ENCODE results near the gene RMI2.
A peak's percentile ranks its signal among the peaks of the same experiment; 100 is the strongest.

The RMI2 gene

DNA sequence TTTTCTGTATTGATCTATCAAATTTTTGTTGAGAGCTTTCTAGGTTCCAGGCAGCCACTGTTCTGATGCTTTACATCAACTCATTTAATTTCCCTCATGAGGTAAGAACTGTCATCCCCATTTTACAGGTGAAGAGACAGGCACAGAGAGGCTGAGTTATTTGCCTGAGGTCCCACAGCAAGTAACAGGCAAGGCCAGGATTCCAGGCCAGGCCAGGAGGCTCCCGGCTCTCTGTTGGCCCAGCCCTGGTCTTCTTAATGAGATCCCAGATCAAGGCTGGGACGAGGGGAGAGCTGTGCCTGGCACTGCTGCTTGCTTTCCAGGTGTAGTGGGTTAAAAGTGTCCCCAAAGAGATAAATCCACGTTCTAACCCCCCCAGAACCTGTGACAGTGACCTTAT lies 22.4 kb upstream of the RMI2 start:
- Histone ChIP-seq H3K27me3 (no peaks in the 10 kb centered on the region), H3K36me3 (no peaks in the 10 kb centered on the region), H3K27ac (peak overlapping the region in 6 of 11 experiments; percentile 4 to 98 (median 46); a peak in 7 of 22 replicates)

DNA sequence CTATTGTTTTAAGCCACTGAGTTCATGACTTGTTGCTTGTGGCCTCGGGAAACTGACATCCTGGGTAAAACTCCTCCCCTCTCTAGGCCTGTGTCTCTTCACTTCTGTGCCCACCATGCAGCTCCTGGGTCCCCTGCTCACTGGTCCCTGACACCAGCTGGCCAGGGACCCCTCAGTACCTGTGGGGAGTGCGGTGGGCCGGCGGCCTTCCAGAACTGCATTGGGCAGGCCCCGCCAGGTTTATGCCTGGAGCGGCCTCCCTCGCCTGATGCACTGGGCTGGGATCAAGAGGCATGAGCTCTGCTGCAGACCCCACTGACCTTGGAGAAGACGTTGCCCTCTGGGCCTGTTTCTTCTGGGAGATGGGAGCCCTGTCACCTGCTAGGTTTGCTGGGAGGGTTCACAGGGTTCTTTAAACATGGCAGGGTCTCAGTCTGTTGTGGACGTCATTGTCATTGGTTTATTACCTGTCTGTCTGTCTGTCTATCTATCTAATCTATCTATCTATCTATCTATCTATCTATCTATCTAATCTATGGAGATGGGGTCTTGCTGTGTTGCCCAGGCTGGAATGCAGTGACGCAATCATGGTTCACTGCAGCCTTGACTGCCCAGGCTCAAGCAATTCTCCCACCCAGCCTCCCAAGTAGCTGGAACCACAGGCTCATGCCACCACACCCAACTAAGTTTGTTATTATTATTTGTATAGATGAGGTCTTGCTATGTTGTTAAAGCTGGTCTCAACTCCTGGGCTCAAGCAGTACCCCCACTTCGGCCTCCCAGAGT lies 21.5 kb upstream of the RMI2 start:
- peak overlapping the region in 6 of 11 experiments; percentile 4 to 98 (median 73); a peak in 8 of 22 replicates for H3K27ac ChIP-seq
- H3K27me3 ChIP-seq = no peaks in the 10 kb centered on the region
- H3K4me2 ChIP-seq = peak overlapping the region in 6 of 11 experiments; percentile 15 to 90 (median 36); a peak in 9 of 22 replicates
- peaks cover 40 to 69% (median 61%) of the 10 kb centered on the region in 10 experiments for H3K4me1 ChIP-seq
- TF ChIP-seq Cebpa-rat (IDR thresholded peaks at IDR 0.05) = peak in 1 of 11 experiments; percentile 37; a peak in 1 of 22 replicates
- no peaks in the 10 kb centered on the region for H4K20me1 ChIP-seq
- H3K9me3 ChIP-seq (replicated peaks in 1 of 11) = peaks cover 0 to 4% (median 0%) of the 10 kb centered on the region in 11 experiments; a peak in 1 of 22 replicates
- no peak overlapping the region for H3K4me3 ChIP-seq
- H3K9ac ChIP-seq = peak overlapping the region in 2 of 11 experiments; percentile 17 to 50; a peak in 3 of 22 replicates
- no peaks in the 10 kb centered on the region for H3K36me3 ChIP-seq

More for the DNA sequence above, 22.4 kb upstream of the RMI2 start:
- H3K9me3 ChIP-seq (replicated peaks in 1 of 11) = peaks cover 0 to 4% (median 0%) of the 10 kb centered on the region in 11 experiments; a peak in 1 of 22 replicates
- no peak overlapping the region for H3K4me3 ChIP-seq
- peak overlapping the region in 7 of 11 experiments; percentile 9 to 38 (median 33); a peak in 7 of 22 replicates for H3K4me2 ChIP-seq
- no peaks in the 10 kb centered on the region for H4K20me1 ChIP-seq
- peak overlapping the region in 2 of 11 experiments; percentile 17 to 50; a peak in 2 of 22 replicates for H3K9ac ChIP-seq
- peaks cover 32 to 61% (median 54%) of the 10 kb centered on the region in 10 experiments for H3K4me1 ChIP-seq
- no peak for TF ChIP-seq Cebpa-rat (IDR thresholded peaks at IDR 0.05)

DNA sequence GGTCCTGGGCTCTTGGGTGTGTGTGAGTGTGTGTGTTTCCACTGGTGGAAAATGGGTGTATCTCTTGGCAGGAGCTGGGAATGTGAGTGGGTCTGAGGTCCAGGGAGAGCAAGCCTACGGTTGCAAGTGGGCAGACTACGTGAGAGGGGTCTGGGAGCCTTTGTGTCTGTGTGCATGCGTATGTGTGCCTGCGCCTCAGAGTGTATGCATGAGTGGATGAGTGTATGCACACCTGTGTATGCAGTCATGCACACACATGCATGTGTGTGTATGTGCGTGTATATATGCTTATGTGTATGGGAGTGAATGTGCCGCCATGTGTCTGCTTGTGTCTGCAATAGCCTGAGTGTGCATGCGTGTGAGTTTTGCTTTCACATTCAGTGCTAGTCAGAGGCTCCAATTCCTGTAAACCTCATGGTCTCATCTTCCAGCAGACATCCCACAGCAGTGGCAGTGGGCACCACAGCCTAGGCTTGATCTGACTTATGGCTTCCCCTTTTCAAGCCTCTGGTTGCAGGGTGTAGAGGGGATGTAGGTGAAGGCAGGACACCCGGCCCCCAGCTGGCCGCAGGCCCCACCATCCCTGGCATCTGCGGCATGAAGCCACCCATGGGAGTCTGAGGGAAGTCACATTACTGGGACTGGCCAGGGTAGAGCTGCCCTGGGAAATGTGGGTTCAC lies 19.7 kb upstream of the RMI2 start:
- Histone ChIP-seq H3K4me1 (peaks cover 55 to 83% (median 73%) of the 10 kb centered on the region in 10 experiments), H3K9ac (peak overlapping the region in 9 of 11 experiments; percentile 13 to 88 (median 75); a peak in 15 of 22 replicates), H3K4me2 (peak overlapping the region; percentile 77 to 94 (median 90)), H3K9me3 (replicated peaks in 1 of 11) (peaks cover 0 to 4% (median 0%) of the 10 kb centered on the region in 11 experiments; a peak in 1 of 22 replicates), H3K4me3 (0 out of 20 replicates have a peak overlapping the region, but pooled peaks of 1 of the 10 experiments have one; percentile 18), H4K20me1 (no peaks in the 10 kb centered on the region), H3K36me3 (no peaks in the 10 kb centered on the region), H3K27me3 (no peaks in the 10 kb centered on the region), H3K27ac (peak overlapping the region; percentile 10 to 99 (median 90); a peak in 20 of 22 replicates)
- no peak for TF ChIP-seq Cebpa-rat (IDR thresholded peaks at IDR 0.05)

DNA sequence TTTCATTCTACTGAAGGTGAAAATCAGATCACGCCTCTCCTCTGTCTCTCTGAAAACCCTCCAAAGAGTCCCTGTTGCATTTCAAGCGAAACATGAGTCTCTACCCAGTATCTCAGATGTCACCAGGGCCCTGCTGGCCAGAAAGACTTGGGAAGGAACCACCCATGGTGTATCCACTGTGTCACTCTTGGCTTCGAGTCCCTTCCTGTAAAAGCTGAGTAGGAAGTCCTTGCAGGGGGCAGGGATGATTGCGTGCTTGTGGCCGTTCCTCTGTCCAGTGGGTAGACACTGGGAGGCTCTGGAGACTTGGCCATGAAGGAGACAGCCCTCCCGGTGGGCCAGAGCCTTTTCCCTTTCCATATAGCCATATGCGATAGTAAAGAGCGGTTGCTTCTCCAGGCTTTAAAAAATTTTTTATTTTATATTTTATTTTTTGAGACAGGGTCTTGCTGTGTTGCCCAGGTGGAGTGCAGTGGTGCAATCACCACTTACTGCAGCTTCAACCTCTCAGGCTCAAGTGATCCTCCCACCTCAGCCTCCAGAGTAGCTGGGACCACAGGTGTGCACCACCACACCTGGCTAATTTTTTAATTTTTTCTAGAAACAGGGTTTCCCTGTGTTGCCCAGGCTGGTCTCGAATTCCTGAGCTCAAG lies 19.0 kb upstream of the RMI2 start:
- Histone ChIP-seq H3K4me1 (peaks cover 55 to 86% (median 79%) of the 10 kb centered on the region in 10 experiments), H3K9ac (peak overlapping the region in 9 of 11 experiments; percentile 13 to 88 (median 75); a peak in 15 of 22 replicates)

DNA sequence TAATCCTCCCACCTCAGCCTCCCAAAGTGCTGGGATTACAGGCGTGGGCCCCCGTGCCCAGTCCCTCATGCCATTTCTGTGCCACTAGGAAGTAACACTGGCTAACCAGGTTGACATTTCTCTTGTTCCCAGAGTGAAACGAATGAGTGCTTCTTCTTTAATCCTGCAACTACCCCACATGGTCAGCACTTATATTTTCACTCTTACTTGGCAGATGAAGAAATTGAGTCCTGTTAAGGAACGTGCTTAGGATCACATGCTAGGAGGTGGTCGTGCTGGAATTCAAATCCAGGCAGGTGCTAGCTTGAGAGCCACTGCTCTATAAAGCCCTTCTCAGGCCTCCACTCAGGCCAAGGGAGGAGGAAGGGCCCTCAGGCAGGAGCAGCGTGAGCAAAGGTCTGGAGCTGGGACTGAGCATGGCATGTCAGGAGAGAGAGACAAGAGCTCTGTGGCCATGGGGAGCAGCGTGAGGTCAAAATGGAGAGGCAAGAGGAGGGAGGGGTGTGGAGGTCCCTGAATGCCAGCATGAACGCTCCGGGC lies 18.5 kb upstream of the RMI2 start:
- no peak for TF ChIP-seq Cebpa-rat (IDR thresholded peaks at IDR 0.05)
- no peaks in the 10 kb centered on the region for H3K27me3 ChIP-seq
- no peaks in the 10 kb centered on the region for H3K36me3 ChIP-seq
- peaks cover 0 to 4% (median 0%) of the 10 kb centered on the region in 11 experiments; a peak in 1 of 22 replicates for H3K9me3 ChIP-seq (replicated peaks in 1 of 11)
- peaks cover 55 to 88% (median 81%) of the 10 kb centered on the region in 10 experiments for H3K4me1 ChIP-seq
- peak overlapping the region in 10 of 11 experiments; percentile 49 to 99 (median 92); a peak in 19 of 22 replicates for H3K27ac ChIP-seq
- no peaks in the 10 kb centered on the region for H4K20me1 ChIP-seq
- H3K4me2 ChIP-seq = peak overlapping the region; percentile 77 to 94 (median 90)
- peak overlapping the region in 8 of 10 experiments; percentile 19 to 48 (median 40); a peak in 14 of 20 replicates for H3K4me3 ChIP-seq
- peak overlapping the region in 10 of 11 experiments; percentile 17 to 88 (median 74); a peak in 17 of 22 replicates for H3K9ac ChIP-seq

More for the DNA sequence above, 19.0 kb upstream of the RMI2 start:
- Histone ChIP-seq H3K4me2 (peak overlapping the region; percentile 77 to 94 (median 90)), H3K36me3 (no peaks in the 10 kb centered on the region), H3K27ac (peak overlapping the region; percentile 10 to 99 (median 90); a peak in 20 of 22 replicates), H3K27me3 (no peaks in the 10 kb centered on the region), H3K9me3 (replicated peaks in 1 of 11) (peaks cover 0 to 4% (median 0%) of the 10 kb centered on the region in 11 experiments; a peak in 1 of 22 replicates), H3K4me3 (peak overlapping the region in 2 of 10 experiments; percentile 19 to 40; a peak in 3 of 20 replicates), H4K20me1 (no peaks in the 10 kb centered on the region)
- no peak for TF ChIP-seq Cebpa-rat (IDR thresholded peaks at IDR 0.05)

DNA sequence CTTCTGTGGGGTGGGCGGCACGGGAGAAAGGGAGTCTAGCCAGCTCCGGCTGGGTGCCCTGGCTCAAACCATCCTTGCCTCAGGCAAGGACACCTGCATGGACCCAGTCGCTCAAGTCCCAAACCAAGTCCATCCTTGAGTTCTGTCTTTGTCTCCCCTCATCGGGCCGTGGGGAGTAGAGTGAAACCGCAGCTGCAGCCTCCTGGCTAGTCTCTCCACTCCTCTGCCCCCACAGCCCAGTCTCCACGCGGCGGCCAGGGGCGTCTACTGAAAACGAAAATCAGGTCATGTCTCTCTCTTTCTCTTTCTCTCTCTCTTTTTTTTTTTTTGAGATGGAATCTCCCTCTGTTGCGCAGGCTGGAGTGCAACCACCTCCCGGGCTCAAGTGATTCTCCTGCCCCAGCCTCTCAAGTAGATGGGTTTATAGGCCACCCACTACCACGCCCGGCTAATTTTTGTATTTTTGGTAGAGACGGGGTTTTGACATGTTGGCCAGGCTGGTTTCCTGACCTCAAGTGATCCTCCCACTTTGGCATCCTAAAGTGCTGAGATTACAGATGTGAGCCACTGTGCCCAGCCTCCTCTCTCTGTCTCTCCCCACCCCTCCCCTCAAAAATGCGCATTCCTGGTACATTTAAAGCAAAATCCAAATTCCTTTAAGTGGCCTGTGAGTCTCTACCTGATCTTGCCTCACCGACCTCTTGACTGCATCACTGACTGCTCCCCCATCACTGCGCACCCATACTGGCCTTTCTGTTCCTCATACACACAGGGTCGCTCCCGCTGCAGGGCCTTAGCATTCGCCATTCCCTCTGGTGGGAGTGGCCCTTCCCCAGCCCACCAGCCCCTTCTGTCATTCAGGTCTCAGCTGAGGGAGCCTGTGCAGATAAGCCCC lies 17.7 kb upstream of the RMI2 start:
- peaks cover 0 to 4% (median 0%) of the 10 kb centered on the region in 11 experiments; a peak in 1 of 22 replicates for H3K9me3 ChIP-seq (replicated peaks in 1 of 11)
- H3K36me3 ChIP-seq = no peaks in the 10 kb centered on the region
- H3K4me1 ChIP-seq = peaks cover 55 to 91% (median 80%) of the 10 kb centered on the region in 10 experiments
- H3K4me2 ChIP-seq = peak overlapping the region; percentile 77 to 94 (median 90)
- H4K20me1 ChIP-seq = no peaks in the 10 kb centered on the region
- H3K27ac ChIP-seq = peak overlapping the region in 10 of 11 experiments; percentile 53 to 99 (median 92); a peak in 20 of 22 replicates
- H3K4me3 ChIP-seq = peak overlapping the region in 8 of 10 experiments; percentile 31 to 48 (median 40); a peak in 16 of 20 replicates
- TF ChIP-seq Cebpa-rat (IDR thresholded peaks at IDR 0.05) = peak in 3 of 11 experiments; percentile 52 to 91 (median 81); a peak in 6 of 22 replicates
- H3K27me3 ChIP-seq = no peaks in the 10 kb centered on the region
- peak overlapping the region in 10 of 11 experiments; percentile 17 to 88 (median 74); a peak in 18 of 22 replicates for H3K9ac ChIP-seq
